Omental fat pad (tissue), 4 donors: Measurements from ENCODE around the gene RGS2. TPM values are rescaled to one million over a fixed set of nuclear protein-coding genes. Genes with fewer than 3 reads are reported as not detected.

ENCODE experiments used
- ATAC-seq: fragments of 150-250 bp; one replicate; pipeline ENCODE4 v1.9.1; 2016; ENCODE audit warnings: mild to moderate bottlenecking, moderate library complexity; ENCODE audit not compliant: low FRiP score
- DNase-seq: peaks from one replicate; pipeline ENCODE4 v3.0.0-alpha.2; 2019; ENCODE audit warnings: low spot score
- total RNA-seq, 4 donors: library from RNA; depleted of rRNA; stranded (reverse); fragments of >200 nt; gene quantifications; one replicate each; pipeline ENCODE4 v1.1.0, GENCODE V29; 2016
- TF ChIP-seq, protein P1 (sequence below), 3 donors: fragments of 450-650 bp; IDR thresholded peaks; one replicate each; pipeline ENCODE4 v1.5.1; 2016 to 2017; ENCODE audit warnings: antibody characterized with exemption in 3 of 3, mild to moderate bottlenecking in 3 of 3, moderate library complexity in 2 of 3

Gene RGS2
- total RNA-seq, 4 donors from 2014 or later: 92.2 to 375 (median 140) TPM

GRCh38 chr1:192844360-192844759 is 35.5 kb downstream of the RGS2 start:
- ATAC-seq: no peak
- TF ChIP-seq, protein P1, sequence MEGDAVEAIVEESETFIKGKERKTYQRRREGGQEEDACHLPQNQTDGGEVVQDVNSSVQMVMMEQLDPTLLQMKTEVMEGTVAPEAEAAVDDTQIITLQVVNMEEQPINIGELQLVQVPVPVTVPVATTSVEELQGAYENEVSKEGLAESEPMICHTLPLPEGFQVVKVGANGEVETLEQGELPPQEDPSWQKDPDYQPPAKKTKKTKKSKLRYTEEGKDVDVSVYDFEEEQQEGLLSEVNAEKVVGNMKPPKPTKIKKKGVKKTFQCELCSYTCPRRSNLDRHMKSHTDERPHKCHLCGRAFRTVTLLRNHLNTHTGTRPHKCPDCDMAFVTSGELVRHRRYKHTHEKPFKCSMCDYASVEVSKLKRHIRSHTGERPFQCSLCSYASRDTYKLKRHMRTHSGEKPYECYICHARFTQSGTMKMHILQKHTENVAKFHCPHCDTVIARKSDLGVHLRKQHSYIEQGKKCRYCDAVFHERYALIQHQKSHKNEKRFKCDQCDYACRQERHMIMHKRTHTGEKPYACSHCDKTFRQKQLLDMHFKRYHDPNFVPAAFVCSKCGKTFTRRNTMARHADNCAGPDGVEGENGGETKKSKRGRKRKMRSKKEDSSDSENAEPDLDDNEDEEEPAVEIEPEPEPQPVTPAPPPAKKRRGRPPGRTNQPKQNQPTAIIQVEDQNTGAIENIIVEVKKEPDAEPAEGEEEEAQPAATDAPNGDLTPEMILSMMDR (IDR thresholded peaks at IDR 0.05): no peak
- DNase-seq: no peak

DNA sequence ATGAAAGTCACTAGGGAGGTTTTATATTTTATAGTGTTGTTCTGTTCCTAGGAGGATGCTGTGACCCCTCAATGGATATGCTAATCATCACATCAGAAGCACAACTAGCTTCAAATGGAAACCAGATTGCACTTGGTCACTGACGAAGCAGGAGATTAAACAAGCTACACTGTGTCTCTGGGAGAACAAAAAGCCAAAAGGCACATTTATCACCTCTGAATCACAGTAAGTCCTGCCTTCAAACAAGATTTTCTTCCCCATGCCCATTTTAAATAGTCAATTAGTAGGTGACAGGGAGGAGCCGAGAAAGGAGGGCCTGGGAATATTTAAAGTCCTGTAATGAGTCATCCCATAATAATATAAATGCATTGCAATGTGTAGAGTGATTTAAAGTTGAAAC is 38.1 kb downstream of the RGS2 start:
- ATAC-seq (no peak), DNase-seq (no peak)
- TF ChIP-seq, protein P1 (IDR thresholded peaks at IDR 0.05): no peak

DNA sequence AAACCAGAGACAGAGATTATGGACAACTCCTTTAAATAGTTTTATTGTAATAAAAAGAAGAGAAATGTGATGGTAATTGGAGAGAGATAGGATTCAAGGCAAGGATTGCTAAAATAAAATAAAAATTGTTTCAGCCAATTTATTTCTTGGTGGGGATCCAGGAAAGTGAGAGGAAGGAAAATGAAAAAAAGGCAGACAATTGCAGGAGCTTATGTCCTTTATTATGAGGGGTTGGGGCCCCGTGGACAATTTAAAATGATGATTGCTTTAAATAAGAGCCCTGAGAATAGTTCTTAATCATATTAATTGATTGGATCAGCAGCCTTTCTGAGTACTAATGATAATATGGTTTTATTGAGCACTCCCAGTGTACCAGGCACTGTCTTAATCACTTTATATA is 40.2 kb downstream of the RGS2 start:
- ATAC-seq: no peak
- TF ChIP-seq, protein P1 (IDR thresholded peaks at IDR 0.05): no peak
- no peak for DNase-seq

DNA sequence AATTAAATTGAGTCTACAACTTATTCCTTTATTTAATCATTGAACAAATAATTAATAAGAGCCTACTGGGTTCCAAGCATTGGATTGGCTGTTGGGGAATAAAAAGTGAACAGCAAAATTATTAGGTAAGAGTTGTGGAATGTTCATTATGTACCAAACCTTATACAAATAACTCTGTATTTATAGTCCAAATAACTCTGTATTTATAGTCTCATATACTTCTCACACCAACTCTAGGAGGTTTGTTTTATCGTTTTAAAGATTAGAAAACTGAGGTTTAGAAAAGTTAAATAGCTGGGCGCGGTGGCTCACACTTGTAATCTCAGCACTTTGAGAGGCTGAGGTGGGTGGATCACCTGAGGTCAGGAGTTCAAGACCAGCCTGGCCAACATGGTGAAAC is 40.6 kb downstream of the RGS2 start:
- DNase-seq: no peak
- no peak for ATAC-seq
- TF ChIP-seq, protein P1 (IDR thresholded peaks at IDR 0.05): no peak

DNA sequence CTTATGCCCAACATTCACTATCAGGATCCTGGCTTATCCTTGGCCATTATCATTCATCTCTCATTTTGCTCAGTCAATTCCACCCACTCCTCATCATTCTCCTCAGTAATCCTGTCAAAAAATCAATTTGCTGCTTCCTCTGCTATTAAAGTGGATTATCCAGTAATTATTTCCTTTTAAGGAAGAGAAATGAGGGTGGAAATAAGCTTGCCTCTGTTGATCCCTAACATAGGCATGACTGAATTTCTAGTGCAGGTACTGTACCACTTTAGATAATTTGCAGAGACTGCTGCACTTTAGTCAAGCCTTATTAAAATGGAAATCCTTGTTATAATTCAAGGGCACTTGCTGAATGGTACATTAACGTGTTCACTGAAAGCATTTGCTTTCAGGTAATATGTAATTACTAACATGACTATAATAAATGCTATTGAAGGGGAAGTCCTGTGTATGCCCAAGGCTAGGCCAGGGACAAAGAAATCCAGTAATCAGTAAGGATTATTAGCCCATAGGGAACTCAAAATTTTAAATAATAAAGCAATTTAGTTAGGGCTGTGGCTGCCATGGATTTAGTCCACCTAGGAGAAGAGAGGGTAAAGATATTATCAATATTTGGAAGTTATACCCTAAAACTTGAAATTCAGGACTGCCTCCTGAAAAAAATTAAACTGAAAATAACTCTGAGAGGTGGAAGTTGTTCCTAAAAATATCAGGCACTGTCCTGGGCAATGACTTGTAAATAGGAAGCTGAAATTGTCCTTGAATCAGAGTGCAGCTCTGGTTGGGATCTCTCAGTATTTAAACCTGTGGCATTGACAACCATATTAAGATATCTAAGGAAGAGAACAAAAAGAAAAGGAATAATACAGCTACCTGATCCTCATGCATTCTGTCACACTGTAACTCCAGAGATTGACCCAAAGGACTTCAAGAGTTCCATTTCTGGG is 43.4 kb downstream of the RGS2 start:
- TF ChIP-seq, protein P1 (IDR thresholded peaks at IDR 0.05): no peak
- no peak for ATAC-seq
- DNase-seq: no peak

DNA sequence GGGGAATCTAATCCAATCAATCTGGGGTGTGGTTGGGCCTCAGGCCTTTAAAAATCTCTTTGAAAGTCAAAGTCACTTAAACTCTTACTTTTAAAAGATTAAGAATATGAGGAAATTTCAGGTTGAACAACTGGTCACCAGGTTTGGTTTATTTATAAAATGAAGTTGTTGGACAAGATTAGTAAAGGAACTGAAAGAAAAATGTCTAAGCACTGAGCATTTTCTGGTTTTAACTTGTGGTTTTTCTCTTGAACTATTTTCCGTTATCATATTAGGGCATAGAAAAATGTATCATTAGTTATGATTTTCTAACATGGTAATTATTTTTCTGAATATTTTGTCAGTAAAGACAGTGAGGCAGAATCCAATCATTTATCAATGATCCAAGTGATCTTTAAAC is 49.6 kb downstream of the RGS2 start:
- TF ChIP-seq, protein P1 (IDR thresholded peaks at IDR 0.05): no peak
- DNase-seq: no peak
- no peak for ATAC-seq

DNA sequence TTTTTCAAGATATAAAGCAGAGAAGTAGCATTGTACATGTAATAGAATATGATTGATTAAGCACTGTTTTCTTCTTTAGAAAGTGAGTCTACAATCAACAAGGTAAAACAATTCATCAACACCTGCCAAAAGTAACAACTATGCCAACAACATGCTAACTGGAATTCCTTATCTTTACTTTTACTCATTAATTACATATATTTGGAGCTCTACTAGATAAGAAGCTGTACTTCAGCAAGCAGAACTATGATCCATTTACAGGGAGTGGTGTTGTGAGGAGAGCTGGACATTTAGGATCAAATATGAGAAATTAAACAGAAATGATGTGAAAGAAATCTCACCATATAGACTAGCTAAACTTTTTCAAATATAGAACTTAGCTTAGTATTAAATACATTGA is 51.0 kb downstream of the RGS2 start:
- DNase-seq (no peak), ATAC-seq (no peak)
- TF ChIP-seq, protein P1 (IDR thresholded peaks at IDR 0.05): no peak
